Stimulated activated CD4-positive, alpha-beta T cell treated with anti-CD3 and anti-CD28 coated beads, Interleukin-4, amount 100 ng/mL, for 48 hours (primary cell): ENCODE measurements around the gene STRA6.

Experiments
- DNase-seq, 2 donors: peaks; one replicate each; pipeline ENCODE4 v3.0.0-alpha.2; 2020; ENCODE audit warnings: low read depth in 2 of 2

Gene STRA6

GRCh38 chr15:74180881-74181602, 21.5 kb downstream of the STRA6 start:
- no peak for DNase-seq

- no peak for DNase-seq
Observed at GRCh38 chr15:74179983-74180880, 22.4 kb downstream of the STRA6 start.

- no peak for DNase-seq
Observed at GRCh38 chr15:74179101-74179841, 23.3 kb downstream of the STRA6 start.

- no peak for DNase-seq
Observed at GRCh38 chr15:74178326-74179100, 24.1 kb downstream of the STRA6 start.

GRCh38 chr15:74176262-74177214, 26.0 kb downstream of the STRA6 start:
- DNase-seq: no peak

GRCh38 chr15:74175271-74176191, 27.1 kb downstream of the STRA6 start:
- no peak for DNase-seq

- no peak for DNase-seq
Observed at GRCh38 chr15:74174958-74175253, 27.7 kb downstream of the STRA6 start.

GRCh38 chr15:74174219-74174957, 28.2 kb downstream of the STRA6 start:
- DNase-seq: no peak

GRCh38 chr15:74173380-74174218, 29.0 kb downstream of the STRA6 start, which contains the start of gene ISLR:
ISLR (plus strand) TSS chr15:74173710; CDS start chr15:74174859, 1,149 bp downstream.
- DNase-seq: no peak

GRCh38 chr15:74172701-74173379, 29.7 kb downstream of the STRA6 start:
- no peak for DNase-seq

- no peak for DNase-seq
Observed at GRCh38 chr15:74171965-74172541, 30.5 kb downstream of the STRA6 start.

- no peak for DNase-seq
Observed at GRCh38 chr15:74170875-74171578, 31.6 kb downstream of the STRA6 start.

- DNase-seq: no peak
Observed at GRCh38 chr15:74170071-74170844, 32.3 kb downstream of the STRA6 start.

GRCh38 chr15:74168711-74169126, 33.9 kb downstream of the STRA6 start:
- DNase-seq: no peak

- no peak for DNase-seq
Observed at GRCh38 chr15:74167891-74168331, 34.7 kb downstream of the STRA6 start.
